Stomach (tissue), 4 donors: ENCODE results near the gene VRK3.
"Not testable (repeated sequence)": the region's sequence is repeated elsewhere in the genome, so short reads cannot be mapped to it uniquely, and the experiment has no call there.

ENCODE experiments used
- CTCF ChIP-seq, 7 experiments: fragments of 450-650 bp in 4 of 7; fragments of 200-600 bp in 3 of 7; sonication (generic) in 3 of 7; IDR thresholded peaks; one replicate each; pipeline ENCODE4 v1.5.1; 2016 to 2019; ENCODE audit warnings: antibody characterized with exemption in 7 of 7, control low read depth in 2 of 7, mild to moderate bottlenecking in 1 of 7
- EP300 ChIP-seq: sonication (generic); formaldehyde crosslinking; IDR thresholded peaks from one replicate; pipeline ENCODE4 v1.6.1; 2017; ENCODE audit warnings: antibody characterized with exemption
- POLR2A ChIP-seq, 4 donors: fragments of 450-650 bp; IDR thresholded peaks; one replicate each; pipeline ENCODE4 v1.6.1; 2016; ENCODE audit warnings: antibody characterized with exemption in 4 of 4, control low read depth in 2 of 4, mild to moderate bottlenecking in 1 of 4, moderate library complexity in 1 of 4

GRCh38 chr19:49944567-49944966 lies 80.6 kb downstream of the VRK3 start:
- TF ChIP-seq CTCF (IDR thresholded peaks at IDR 0.05); EP300; POLR2A (IDR thresholded peaks at IDR 0.05): not testable (repeated sequence)
